ENCODE measurements around the gene CNTNAP2.

- no peak for TF ChIP-seq GATA3 (IDR thresholded peaks at IDR 0.05; ENCODE audit: low read depth, low read length)
- no peak for TF ChIP-seq GATA2 (IDR thresholded peaks at IDR 0.05; ENCODE audit: low read depth, low read length)
These were observed 432.2 kb downstream of the CNTNAP2 start for GRCh38 chr7:146548816-146549215.
